ENCODE results near the gene NUP210. TPM values are rescaled to one million over a fixed set of nuclear protein-coding genes. Genes with fewer than 3 reads are reported as not detected.
A peak's percentile ranks its signal among the peaks of the same experiment; 100 is the strongest.

The NUP210 gene
- total RNA-seq, 8 experiments from 2014 or later = 0.20 to 30.2 (median 13.4) TPM

GRCh38 chr3:13376091-13376490 is 44.0 kb downstream of the NUP210 start:
- in situ Hi-C loops (cut with MboI; ENCODE audit: low pct_unique_long_range_greater_than_20kb in 2 of 9, low sequenced_read_pairs in 9 of 9, unreplicated experiment in 9 of 9) = no loop called here
- H3K27ac ChIP-seq = no peak overlapping the region
- 60 to 100% (median 94%) methylated on average over 2 to 6 of the region's 9 CpGs; no CpG with 5 or more reads in 6 of the 10 experiments for WGBS, 10 experiments
- no peak for ATAC-seq (replicated peaks in 6 of 8)
- H3K4me3 ChIP-seq = no peak overlapping the region
- no peaks in the 10 kb centered on the region for H3K4me1 ChIP-seq (replicated peaks in 1 of 2)

- no peak for ATAC-seq (replicated peaks in 6 of 8)
- in situ Hi-C loops (cut with MboI; ENCODE audit: low pct_unique_long_range_greater_than_20kb in 2 of 9, low sequenced_read_pairs in 9 of 9, unreplicated experiment in 9 of 9) = no loop called here
- Histone ChIP-seq H3K4me3 (no peak overlapping the region), H3K4me1 (replicated peaks in 1 of 2) (no peaks in the 10 kb centered on the region), H3K27ac (no peak overlapping the region)
- 46 to 93% (median 78%) methylated on average over 3 to 10 of the region's 10 CpGs; no CpG with 5 or more reads in 3 of the 10 experiments for WGBS, 10 experiments
Measured at GRCh38 chr3:13375464-13375863, 44.7 kb downstream of the NUP210 start.

- in situ Hi-C loops (cut with MboI; ENCODE audit: low pct_unique_long_range_greater_than_20kb in 2 of 9, low sequenced_read_pairs in 9 of 9, unreplicated experiment in 9 of 9) = no loop called here
- ATAC-seq (replicated peaks in 6 of 8) = no peak
- Histone ChIP-seq H3K4me1 (replicated peaks in 1 of 2) (no peaks in the 10 kb centered on the region), H3K27ac (no peak overlapping the region), H3K4me3 (no peak overlapping the region)
- 55 to 100% (median 95%) methylated on average over 3 to 11 of the region's 13 CpGs; no CpG with 5 or more reads in 2 of the 10 experiments for WGBS, 10 experiments
Measured at GRCh38 chr3:13373975-13374586, 46.0 kb downstream of the NUP210 start.

- no peak for ATAC-seq (replicated peaks in 6 of 8)
- Histone ChIP-seq H3K4me1 (replicated peaks in 1 of 2) (no peaks in the 10 kb centered on the region), H3K4me3 (no peak overlapping the region), H3K27ac (no peak overlapping the region)
- 92 to 100% (median 100%) methylated on average over 2 to 6 of the region's 8 CpGs; no CpG with 5 or more reads in 7 of the 10 experiments for WGBS, 10 experiments
- in situ Hi-C loops (cut with MboI; ENCODE audit: low pct_unique_long_range_greater_than_20kb in 2 of 9, low sequenced_read_pairs in 9 of 9, unreplicated experiment in 9 of 9) = no loop called here
Measured at GRCh38 chr3:13372656-13373055, 47.5 kb downstream of the NUP210 start.

- no peak overlapping the region for H3K4me3 ChIP-seq
- H3K4me1 ChIP-seq (replicated peaks in 1 of 2) = no peaks in the 10 kb centered on the region
- in situ Hi-C loops (cut with MboI; ENCODE audit: low pct_unique_long_range_greater_than_20kb in 2 of 9, low sequenced_read_pairs in 9 of 9, unreplicated experiment in 9 of 9) = no loop called here
- WGBS, 10 experiments = 80 to 100% (median 100%) methylated on average over 1 to 2 of the region's 4 CpGs; no CpG with 5 or more reads in 7 of the 10 experiments
- H3K27ac ChIP-seq = no peak overlapping the region
- no peak for ATAC-seq (replicated peaks in 6 of 8)
Measured at GRCh38 chr3:13372126-13372525, 48.0 kb downstream of the NUP210 start.

GRCh38 chr3:13371100-13372075 is 48.7 kb downstream of the NUP210 start:
- no peak for ATAC-seq (replicated peaks in 6 of 8)
- WGBS, 10 experiments = 20 to 88% (median 80%) methylated on average over 1 to 12 of the region's 17 CpGs; no CpG with 5 or more reads in 3 of the 10 experiments
- Histone ChIP-seq H3K4me1 (replicated peaks in 1 of 2) (no peaks in the 10 kb centered on the region), H3K27ac (no peak overlapping the region), H3K4me3 (no peak overlapping the region)
- in situ Hi-C loops (cut with MboI; ENCODE audit: low pct_unique_long_range_greater_than_20kb in 2 of 9, low sequenced_read_pairs in 9 of 9, unreplicated experiment in 9 of 9) = no loop called here

- 20 to 100% (median 83%) methylated on average over 2 to 7 of the region's 10 CpGs; no CpG with 5 or more reads in 2 of the 10 experiments for WGBS, 10 experiments
- ATAC-seq (replicated peaks in 6 of 8) = no peak
- Histone ChIP-seq H3K27ac (no peak overlapping the region), H3K4me3 (no peak overlapping the region), H3K4me1 (replicated peaks in 1 of 2) (no peaks in the 10 kb centered on the region)
- in situ Hi-C loops (cut with MboI; ENCODE audit: low pct_unique_long_range_greater_than_20kb in 2 of 9, low sequenced_read_pairs in 9 of 9, unreplicated experiment in 9 of 9) = no loop called here
Measured at GRCh38 chr3:13370609-13371008, 49.5 kb downstream of the NUP210 start.

GRCh38 chr3:13370055-13370454 is 50.1 kb downstream of the NUP210 start:
- Histone ChIP-seq H3K4me1 (replicated peaks in 1 of 2) (no peaks in the 10 kb centered on the region), H3K4me3 (no peak overlapping the region), H3K27ac (no peak overlapping the region)
- in situ Hi-C loops (cut with MboI; ENCODE audit: low pct_unique_long_range_greater_than_20kb in 2 of 9, low sequenced_read_pairs in 9 of 9, unreplicated experiment in 9 of 9) = no loop called here
- ATAC-seq (replicated peaks in 6 of 8) = peak in 3 of 8 experiments; percentile 72 to 96 (median 94)
- WGBS, 10 experiments = 60 to 100% (median 80%) methylated on average over 1 to 2 of the region's 3 CpGs; no CpG with 5 or more reads in 7 of the 10 experiments

- H3K4me3 ChIP-seq = no peak overlapping the region
- no peak for ATAC-seq (replicated peaks in 6 of 8)
- no peak overlapping the region for H3K27ac ChIP-seq
- in situ Hi-C loops (cut with MboI; ENCODE audit: low pct_unique_long_range_greater_than_20kb in 2 of 9, low sequenced_read_pairs in 9 of 9, unreplicated experiment in 9 of 9) = no loop called here
- no peaks in the 10 kb centered on the region for H3K4me1 ChIP-seq (replicated peaks in 1 of 2)
- WGBS, 10 experiments = 68 to 100% (median 80%) methylated on average over 1 to 5 of the region's 6 CpGs; no CpG with 5 or more reads in 1 of the 10 experiments
Measured at GRCh38 chr3:13368834-13369233, 51.3 kb downstream of the NUP210 start.

- WGBS, 10 experiments = 20 to 97% (median 72%) methylated on average over 2 to 6 of the region's 7 CpGs; no CpG with 5 or more reads in 4 of the 10 experiments
- in situ Hi-C loops (cut with MboI; ENCODE audit: low pct_unique_long_range_greater_than_20kb in 2 of 9, low sequenced_read_pairs in 9 of 9, unreplicated experiment in 9 of 9) = no loop called here
- Histone ChIP-seq H3K4me1 (replicated peaks in 1 of 2) (no peaks in the 10 kb centered on the region), H3K4me3 (no peak overlapping the region), H3K27ac (no peak overlapping the region)
- ATAC-seq (replicated peaks in 6 of 8) = no peak
Measured at GRCh38 chr3:13367728-13368127, 52.4 kb downstream of the NUP210 start.

- no peak overlapping the region for H3K27ac ChIP-seq
- peak in 1 of 8 experiments; percentile 13 for ATAC-seq (replicated peaks in 6 of 8)
Measured at GRCh38 chr3:13365390-13366379, 54.4 kb downstream of the NUP210 start.

GRCh38 chr3:13364602-13365271 is 55.4 kb downstream of the NUP210 start:
- ATAC-seq (replicated peaks in 6 of 8) = peak in 7 of 8 experiments; percentile 64 to 89 (median 84)
- in situ Hi-C loops (cut with MboI; ENCODE audit: low pct_unique_long_range_greater_than_20kb in 2 of 9, low sequenced_read_pairs in 9 of 9, unreplicated experiment in 9 of 9) = no loop called here
- H3K27ac ChIP-seq = no peak overlapping the region
- H3K4me1 ChIP-seq (replicated peaks in 1 of 2) = no peaks in the 10 kb centered on the region
- H3K4me3 ChIP-seq = no peak overlapping the region
- WGBS, 10 experiments = 20 to 100% (median 88%) methylated on average over 1 to 10 of the region's 12 CpGs

More at GRCh38 chr3:13365390-13366379, 54.4 kb downstream of the NUP210 start:
- Histone ChIP-seq H3K4me3 (no peak overlapping the region), H3K4me1 (replicated peaks in 1 of 2) (no peaks in the 10 kb centered on the region)
- 54 to 100% (median 89%) methylated on average over 1 to 11 of the region's 24 CpGs; no CpG with 5 or more reads in 2 of the 10 experiments for WGBS, 10 experiments
- in situ Hi-C loops (cut with MboI; ENCODE audit: low pct_unique_long_range_greater_than_20kb in 2 of 9, low sequenced_read_pairs in 9 of 9, unreplicated experiment in 9 of 9) = no loop called here

Measured in motor neuron (in vitro differentiated cells).